Coronary artery (tissue), 2 donors: ENCODE results near the gene SLC10A1.
A peak's percentile ranks its signal among the peaks of the same experiment; 100 is the strongest.
"Not testable (repeated sequence)": the region's sequence is repeated elsewhere in the genome, so short reads cannot be mapped to it uniquely, and the experiment has no call there.

Source experiments
- DNase-seq: peaks from one replicate; pipeline ENCODE4 v3.0.0-alpha.2; 2017; ENCODE audit warnings: low spot score
- H3K27ac ChIP-seq, 2 donors: fragments of 200-600 bp; sonication (generic); one replicate each; pipeline ENCODE4 v1.5.1; 2016 to 2019
- H3K4me3 ChIP-seq: fragments of 200-600 bp; sonication (generic); 2 replicates; pipeline ENCODE4 v1.5.1; 2016; ENCODE audit warnings: mild to moderate bottlenecking, moderate library complexity
- CTCF ChIP-seq: fragments of 200-600 bp; sonication (generic); IDR thresholded peaks from one replicate; pipeline ENCODE4 v1.5.1; 2019; ENCODE audit warnings: antibody characterized with exemption

SLC10A1 gene

GRCh38 chr14:69752773-69753172 is 44.3 kb downstream of the SLC10A1 start:
- no peak for DNase-seq
- H3K27ac ChIP-seq = no peak overlapping the region
- no peak for TF ChIP-seq CTCF
- no peak overlapping the region for H3K4me3 ChIP-seq

- DNase-seq = no peak
- no peak for TF ChIP-seq CTCF
- Histone ChIP-seq H3K4me3 (no peak overlapping the region), H3K27ac (no peak overlapping the region)
These were observed 46.5 kb downstream of the SLC10A1 start for GRCh38 chr14:69750495-69750894.

- H3K4me3 ChIP-seq = no peak overlapping the region
- no peak for DNase-seq
- H3K27ac ChIP-seq = no peak overlapping the region
- no peak for TF ChIP-seq CTCF
These were observed 47.1 kb downstream of the SLC10A1 start for GRCh38 chr14:69749956-69750355.

GRCh38 chr14:69741055-69741454 is 56.0 kb downstream of the SLC10A1 start:
- no peak for DNase-seq
- no peak for TF ChIP-seq CTCF
- H3K27ac ChIP-seq = no peak overlapping the region

GRCh38 chr14:69736405-69736804 is 60.6 kb downstream of the SLC10A1 start:
- not testable (repeated sequence) for H3K27ac ChIP-seq, H3K4me3 ChIP-seq, DNase-seq

More at GRCh38 chr14:69741055-69741454, 56.0 kb downstream of the SLC10A1 start:
- no peak overlapping the region for H3K4me3 ChIP-seq

GRCh38 chr14:69731919-69732598 is 65.0 kb downstream of the SLC10A1 start:
- not testable (repeated sequence) for H3K27ac ChIP-seq

GRCh38 chr14:69727860-69728259 is 69.2 kb downstream of the SLC10A1 start:
- no peak for TF ChIP-seq CTCF
- H3K4me3 ChIP-seq = no peak overlapping the region
- no peak overlapping the region for H3K27ac ChIP-seq
- no peak for DNase-seq

More at GRCh38 chr14:69731919-69732598, 65.0 kb downstream of the SLC10A1 start:
- H3K4me3 ChIP-seq, DNase-seq: not testable (repeated sequence)

- Histone ChIP-seq H3K4me3 (peak overlapping the region; percentile 67), H3K27ac (peak overlapping the region in 1 of 2 donors; percentile 54)
- TF ChIP-seq CTCF = peak; percentile 97
- peak; percentile 87 for DNase-seq
These were observed 70.1 kb downstream of the SLC10A1 start for GRCh38 chr14:69726761-69727511.
